ENCODE data around the gene EHHADH. TPM values are rescaled to one million over a fixed set of nuclear protein-coding genes. Genes with fewer than 3 reads are reported as not detected.

The EHHADH gene
- total and polyA plus RNA-seq, 4 experiments from 2014 or later = 1.1 to 1.6 (median 1.4) TPM

DNA sequence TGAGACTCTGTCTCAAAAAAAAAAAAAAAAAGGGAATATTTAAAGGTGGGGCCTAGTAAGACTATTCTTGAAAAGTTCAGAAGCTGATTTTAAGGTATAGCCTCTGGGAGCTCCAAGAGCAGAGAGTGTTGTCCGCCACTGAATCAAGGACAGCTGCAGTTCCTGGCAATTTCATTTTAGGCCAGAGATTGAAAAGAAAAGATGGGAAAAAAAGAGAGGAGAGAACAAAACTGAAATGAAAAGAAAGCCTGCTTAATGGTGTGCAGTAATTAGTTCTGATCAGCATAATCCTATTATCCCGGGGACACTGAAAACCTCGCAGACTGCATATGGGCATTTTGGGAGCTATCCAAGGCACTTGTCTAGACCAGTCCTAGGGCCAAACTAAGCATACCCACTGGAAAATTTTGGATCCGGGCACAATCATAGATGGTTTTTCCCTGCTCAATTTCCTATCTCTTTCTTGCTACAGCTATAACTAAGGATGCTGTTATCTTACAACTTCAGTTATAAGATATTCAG is 43.2 kb downstream of the EHHADH start:
- no peaks in the 10 kb centered on the region for H3K27me3 ChIP-seq (ENCODE audit: insufficient read depth, low read length)
- H3K27ac Mint-ChIP-seq = no peak overlapping the region
- H3K27me3 Mint-ChIP-seq = no peaks in the 10 kb centered on the region
- H3K36me3 ChIP-seq (ENCODE audit: insufficient read depth, low read length) = no peaks in the 10 kb centered on the region
- H3K9me3 ChIP-seq (ENCODE audit: control insufficient read depth in 1 of 2, low read length in 2 of 2) = no peaks in the 10 kb centered on the region
- no peak overlapping the region for H3K4me3 ChIP-seq (ENCODE audit: low read length in 2 of 2)
- POLR2A ChIA-PET (ENCODE audit: partially characterized antibody) = no interaction called here
- DNase-seq = no peak
- H3K27ac ChIP-seq (ENCODE audit: low read depth, low read length) = no peak overlapping the region
- intact Hi-C loops (cut with micrococcal nuclease) = no loop called here
- no peak overlapping the region for H3K4me3 Mint-ChIP-seq
- H3K36me3 Mint-ChIP-seq = no peaks in the 10 kb centered on the region
- H3K4me1 ChIP-seq (ENCODE audit: insufficient read depth, low read length) = no peaks in the 10 kb centered on the region
- no peaks in the 10 kb centered on the region for H3K9me3 Mint-ChIP-seq
- no peaks in the 10 kb centered on the region for H3K4me1 Mint-ChIP-seq
- CTCF ChIA-PET (ENCODE audit: partially characterized antibody) = no interaction called here

GRCh38 chr3:185208823-185209222 is 45.0 kb downstream of the EHHADH start:
- intact Hi-C loops (cut with micrococcal nuclease) = no loop called here
- Mint-ChIP-seq H3K36me3 (no peaks in the 10 kb centered on the region), H3K27me3 (no peaks in the 10 kb centered on the region), H3K4me3 (peak overlapping the region in 1 of 8 donors; percentile 17), H3K9me3 (no peaks in the 10 kb centered on the region), H3K27ac (peak overlapping the region in 1 of 7 donors; percentile 10), H3K4me1 (no peaks in the 10 kb centered on the region)
- CTCF ChIA-PET (ENCODE audit: partially characterized antibody) = no interaction called here
- Histone ChIP-seq H3K27me3 (ENCODE audit: insufficient read depth, low read length) (no peaks in the 10 kb centered on the region), H3K9me3 (ENCODE audit: control insufficient read depth in 1 of 2, low read length in 2 of 2) (no peaks in the 10 kb centered on the region), H3K4me1 (ENCODE audit: insufficient read depth, low read length) (no peaks in the 10 kb centered on the region), H3K27ac (ENCODE audit: low read depth, low read length) (no peak overlapping the region), H3K36me3 (ENCODE audit: insufficient read depth, low read length) (no peaks in the 10 kb centered on the region), H3K4me3 (ENCODE audit: low read length in 2 of 2) (no peak overlapping the region)
- DNase-seq = no peak
- POLR2A ChIA-PET (ENCODE audit: partially characterized antibody) = no interaction called here

GRCh38 chr3:185207931-185208746 is 45.7 kb downstream of the EHHADH start:
- no peaks in the 10 kb centered on the region for H3K36me3 ChIP-seq (ENCODE audit: insufficient read depth, low read length)

GRCh38 chr3:185207481-185207880 is 46.4 kb downstream of the EHHADH start:
- no peak overlapping the region for H3K4me3 Mint-ChIP-seq
- Histone ChIP-seq H3K4me1 (ENCODE audit: insufficient read depth, low read length) (no peaks in the 10 kb centered on the region), H3K36me3 (ENCODE audit: insufficient read depth, low read length) (no peaks in the 10 kb centered on the region), H3K27ac (ENCODE audit: low read depth, low read length) (no peak overlapping the region), H3K4me3 (ENCODE audit: low read length in 2 of 2) (no peak overlapping the region), H3K27me3 (ENCODE audit: insufficient read depth, low read length) (no peaks in the 10 kb centered on the region), H3K9me3 (ENCODE audit: control insufficient read depth in 1 of 2, low read length in 2 of 2) (no peaks in the 10 kb centered on the region)
- ChIA-PET POLR2A (ENCODE audit: partially characterized antibody) (interaction anchor here (0.7 kb wide), 1 partner anchor 70 kb away, joined by 3 read pairs; no protein-coding TSS in a partner anchor), CTCF (ENCODE audit: partially characterized antibody) (no interaction called here)
- no peaks in the 10 kb centered on the region for H3K27me3 Mint-ChIP-seq
- no peaks in the 10 kb centered on the region for H3K4me1 Mint-ChIP-seq
- intact Hi-C loops (cut with micrococcal nuclease) = no loop called here
- H3K9me3 Mint-ChIP-seq = no peaks in the 10 kb centered on the region
- H3K36me3 Mint-ChIP-seq = peaks cover 0 to 4% of the 10 kb centered on the region in 2 donors
- no peak for DNase-seq
- H3K27ac Mint-ChIP-seq = no peak overlapping the region

More at GRCh38 chr3:185207931-185208746, 45.7 kb downstream of the EHHADH start:
- Histone ChIP-seq H3K4me1 (ENCODE audit: insufficient read depth, low read length) (no peaks in the 10 kb centered on the region), H3K9me3 (ENCODE audit: control insufficient read depth in 1 of 2, low read length in 2 of 2) (no peaks in the 10 kb centered on the region), H3K4me3 (ENCODE audit: low read length in 2 of 2) (no peak overlapping the region), H3K27ac (ENCODE audit: low read depth, low read length) (no peak overlapping the region), H3K27me3 (ENCODE audit: insufficient read depth, low read length) (no peaks in the 10 kb centered on the region)
- Mint-ChIP-seq H3K27ac (peak overlapping the region in 1 of 7 donors; percentile 52), H3K36me3 (peaks cover 0 to 4% of the 10 kb centered on the region in 2 donors), H3K9me3 (no peaks in the 10 kb centered on the region), H3K4me3 (no peak overlapping the region), H3K4me1 (no peaks in the 10 kb centered on the region), H3K27me3 (no peaks in the 10 kb centered on the region)
- ChIA-PET POLR2A (ENCODE audit: partially characterized antibody) (no interaction called here), CTCF (ENCODE audit: partially characterized antibody) (no interaction called here)
- DNase-seq = no peak
- intact Hi-C loops (cut with micrococcal nuclease) = no loop called here

DNA sequence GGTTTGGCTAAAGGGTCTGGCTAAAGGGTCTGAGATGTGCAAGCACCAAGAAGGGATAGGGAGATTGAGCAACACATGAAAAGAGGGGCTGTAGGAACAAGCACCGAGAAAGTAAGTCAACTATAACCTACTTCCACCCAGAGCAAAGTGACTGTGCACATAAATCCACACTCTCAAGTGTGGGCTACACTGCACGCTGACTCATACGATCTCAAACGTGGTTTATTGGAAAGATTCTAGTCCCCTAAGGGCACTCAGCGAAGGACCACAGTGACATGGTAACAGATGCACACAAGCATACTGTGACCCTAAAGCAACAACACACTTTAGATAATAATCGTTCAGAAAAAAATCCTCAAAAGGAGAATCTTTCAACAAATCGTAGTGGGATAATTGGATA is 48.0 kb downstream of the EHHADH start:
- no peak overlapping the region for H3K4me3 Mint-ChIP-seq
- no peaks in the 10 kb centered on the region for H3K4me1 Mint-ChIP-seq
- CTCF ChIA-PET (ENCODE audit: partially characterized antibody) = no interaction called here
- peaks cover 0 to 10% of the 10 kb centered on the region in 2 donors for H3K36me3 Mint-ChIP-seq
- intact Hi-C loops (cut with micrococcal nuclease) = no loop called here
- Histone ChIP-seq H3K4me3 (ENCODE audit: low read length in 2 of 2) (no peak overlapping the region), H3K4me1 (ENCODE audit: insufficient read depth, low read length) (no peaks in the 10 kb centered on the region), H3K27ac (ENCODE audit: low read depth, low read length) (no peak overlapping the region), H3K36me3 (ENCODE audit: insufficient read depth, low read length) (no peaks in the 10 kb centered on the region), H3K27me3 (ENCODE audit: insufficient read depth, low read length) (no peaks in the 10 kb centered on the region), H3K9me3 (ENCODE audit: control insufficient read depth in 1 of 2, low read length in 2 of 2) (no peaks in the 10 kb centered on the region)
- peaks cover 0 to 1% (median 0%) of the 10 kb centered on the region in 8 donors for H3K9me3 Mint-ChIP-seq
- POLR2A ChIA-PET (ENCODE audit: partially characterized antibody) = no interaction called here
- DNase-seq = no peak
- H3K27me3 Mint-ChIP-seq = peaks cover 0 to 1% of the 10 kb centered on the region in 2 donors
- no peak overlapping the region for H3K27ac Mint-ChIP-seq

DNA sequence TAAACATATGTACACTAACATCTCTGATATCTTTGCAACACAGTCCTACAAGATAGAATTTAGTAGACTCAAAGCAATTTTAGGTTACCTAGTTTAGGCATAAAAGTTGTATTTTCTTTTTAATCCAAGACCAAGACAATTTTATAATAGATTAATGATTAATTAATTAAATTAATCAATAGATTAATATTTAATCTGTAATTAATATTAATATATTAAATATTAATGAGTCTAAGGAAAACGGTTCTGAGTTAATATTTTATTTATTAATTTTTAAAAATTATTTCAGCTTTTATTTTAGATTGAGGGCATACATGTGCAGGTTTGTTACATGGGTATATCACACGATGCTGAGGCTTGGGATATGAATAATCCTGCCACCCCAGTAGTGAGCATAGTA is 49.0 kb downstream of the EHHADH start:
- H3K36me3 Mint-ChIP-seq = peaks cover 0 to 15% of the 10 kb centered on the region in 2 donors
- ChIA-PET CTCF (ENCODE audit: partially characterized antibody) (no interaction called here), POLR2A (ENCODE audit: partially characterized antibody) (no interaction called here)
- no peaks in the 10 kb centered on the region for H3K27me3 ChIP-seq (ENCODE audit: insufficient read depth, low read length)
- DNase-seq = no peak
- no peaks in the 10 kb centered on the region for H3K9me3 ChIP-seq (ENCODE audit: control insufficient read depth in 1 of 2, low read length in 2 of 2)
- peaks cover 0 to 1% of the 10 kb centered on the region in 2 donors for H3K27me3 Mint-ChIP-seq
- no peaks in the 10 kb centered on the region for H3K4me1 ChIP-seq (ENCODE audit: insufficient read depth, low read length)
- H3K4me3 ChIP-seq (ENCODE audit: low read length in 2 of 2) = no peak overlapping the region
- no peaks in the 10 kb centered on the region for H3K36me3 ChIP-seq (ENCODE audit: insufficient read depth, low read length)
- intact Hi-C loops (cut with micrococcal nuclease) = no loop called here
- no peak overlapping the region for H3K27ac ChIP-seq (ENCODE audit: low read depth, low read length)
- H3K27ac Mint-ChIP-seq = no peak overlapping the region
- peaks cover 0 to 2% (median 0%) of the 10 kb centered on the region in 8 donors for H3K9me3 Mint-ChIP-seq
- H3K4me3 Mint-ChIP-seq = no peak overlapping the region
- H3K4me1 Mint-ChIP-seq = no peaks in the 10 kb centered on the region

DNA sequence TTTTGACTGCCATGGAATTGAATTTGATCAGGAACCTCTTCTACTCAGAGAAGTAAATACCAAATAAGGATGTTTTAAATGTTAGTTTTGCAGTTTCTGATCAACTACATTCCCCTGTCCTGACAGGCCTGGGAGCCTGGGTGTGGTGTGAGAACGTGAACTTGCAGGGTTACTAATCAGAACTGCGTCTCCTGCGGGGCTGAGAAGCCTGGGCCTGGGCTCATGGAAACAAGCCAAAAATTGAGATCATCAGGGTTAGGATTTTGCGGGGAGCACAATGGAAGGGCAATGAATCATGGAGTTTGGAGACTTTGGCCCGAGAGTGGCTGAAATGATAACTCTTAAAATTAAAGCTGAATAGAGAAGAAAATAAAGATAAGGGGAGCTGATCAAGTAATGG is 53.2 kb downstream of the EHHADH start:
- H3K27ac Mint-ChIP-seq = no peak overlapping the region
- H3K9me3 Mint-ChIP-seq = peaks cover 0 to 2% (median 0%) of the 10 kb centered on the region in 8 donors
- peaks cover under 1 to 1% of the 10 kb centered on the region in 2 donors for H3K27me3 Mint-ChIP-seq
- Histone ChIP-seq H3K4me3 (ENCODE audit: low read length in 2 of 2) (no peak overlapping the region), H3K4me1 (ENCODE audit: insufficient read depth, low read length) (no peaks in the 10 kb centered on the region), H3K36me3 (ENCODE audit: insufficient read depth, low read length) (no peaks in the 10 kb centered on the region), H3K27me3 (ENCODE audit: insufficient read depth, low read length) (no peaks in the 10 kb centered on the region), H3K27ac (ENCODE audit: low read depth, low read length) (no peak overlapping the region), H3K9me3 (ENCODE audit: control insufficient read depth in 1 of 2, low read length in 2 of 2) (no peaks in the 10 kb centered on the region)
- peaks cover 0 to 19% of the 10 kb centered on the region in 2 donors for H3K36me3 Mint-ChIP-seq
- H3K4me1 Mint-ChIP-seq = no peaks in the 10 kb centered on the region
- CTCF ChIA-PET (ENCODE audit: partially characterized antibody) = no interaction called here
- DNase-seq = no peak
- no peak overlapping the region for H3K4me3 Mint-ChIP-seq
- POLR2A ChIA-PET (ENCODE audit: partially characterized antibody) = no interaction called here
- intact Hi-C loops (cut with micrococcal nuclease) = no loop called here

Measured in CD4-positive, alpha-beta memory T cell (primary cell).